GM13977 (cell line): ENCODE data around the gene DTWD2.

ENCODE experiments used
- DNase-seq: peaks from one replicate; pipeline ENCODE4 v3.0.0; 2012; ENCODE audit warnings: low spot score
- CTCF ChIP-seq: IDR thresholded peaks from 2 replicates; pipeline ENCODE4 v1.5.1; 2012; ENCODE audit warnings: mild to moderate bottlenecking, control low read depth; ENCODE audit not compliant: insufficient read depth; ENCODE audit errors: extremely low read depth, missing control alignments
- in situ Hi-C: fragments of 300-500 bp; cut with MboI; formaldehyde crosslinking; loops from one replicate; pipeline ENCODE4 v1.12.0; 2022; ENCODE audit warnings: low sequenced_read_pairs, low pct_unique_long_range_greater_than_20kb, mixed read lengths, inconsistent platforms; ENCODE audit not compliant: unreplicated experiment

DTWD2 gene

DNA sequence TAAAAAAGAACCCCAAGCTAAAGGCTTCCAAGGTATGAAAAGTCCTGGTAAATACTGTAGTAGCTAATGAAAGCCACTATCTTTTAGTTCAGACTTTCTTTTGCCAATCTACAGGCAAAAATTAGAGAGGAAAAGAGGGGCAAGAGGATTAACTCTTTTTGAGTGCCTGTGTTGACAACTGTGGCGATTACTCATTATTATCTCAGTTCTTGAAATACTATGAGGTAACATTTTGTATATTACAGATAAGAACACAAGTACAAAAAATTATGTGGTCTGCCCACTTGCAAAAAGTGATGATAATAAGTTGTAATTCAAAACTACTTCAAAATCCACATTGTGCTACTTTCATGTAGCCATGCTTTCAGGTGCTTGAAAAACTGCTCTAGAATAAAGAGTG is 144.0 kb downstream of the DTWD2 start:
- no peak for DNase-seq

GRCh38 chr5:118834710-118835109 is 153.6 kb downstream of the DTWD2 start:
- TF ChIP-seq CTCF, result no peak
- in situ Hi-C loops, result no loop called here
- DNase-seq, result no peak

More for the DNA sequence above, 144.0 kb downstream of the DTWD2 start:
- TF ChIP-seq CTCF, result no peak
- in situ Hi-C loops, result no loop called here

- in situ Hi-C loops, result no loop called here
- no peak for TF ChIP-seq CTCF
- no peak for DNase-seq
Observed at GRCh38 chr5:118832974-118833373, 155.4 kb downstream of the DTWD2 start.

- no peak for TF ChIP-seq CTCF
- in situ Hi-C loops, result no loop called here
Observed at GRCh38 chr5:118825226-118825625, 163.1 kb downstream of the DTWD2 start.

DNA sequence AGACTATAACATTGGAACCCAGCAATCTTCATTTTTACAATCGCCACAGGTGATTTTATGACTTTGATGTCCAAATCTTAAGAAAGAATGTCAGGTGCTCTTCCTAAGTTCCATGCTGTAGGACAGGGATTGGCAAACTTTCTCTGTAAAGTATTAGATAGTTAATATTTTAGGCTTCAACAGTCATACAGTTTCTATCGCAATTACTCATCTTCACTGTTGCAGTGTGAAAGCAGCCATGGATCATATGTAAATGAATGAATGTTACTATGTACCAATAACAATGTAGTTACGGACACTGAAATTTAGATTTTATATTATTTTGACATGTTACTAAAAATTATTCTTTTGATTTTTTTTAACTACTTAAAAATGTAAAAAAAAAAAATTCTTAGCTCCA is 169.7 kb downstream of the DTWD2 start:
- in situ Hi-C loops, result no loop called here
- no peak for TF ChIP-seq CTCF
- no peak for DNase-seq

More at GRCh38 chr5:118825226-118825625, 163.1 kb downstream of the DTWD2 start:
- no peak for DNase-seq

GRCh38 chr5:118808441-118808840 is 179.9 kb downstream of the DTWD2 start:
- in situ Hi-C loops, result no loop called here
- DNase-seq, result no peak

More at GRCh38 chr5:118808441-118808840, 179.9 kb downstream of the DTWD2 start:
- TF ChIP-seq CTCF, result no peak
